Measurements from ENCODE around the gene CDADC1.
"Not testable (repeated sequence)": the region's sequence is repeated elsewhere in the genome, so short reads cannot be mapped to it uniquely, and the experiment has no call there.

Gene CDADC1

GRCh38 chr13:49279112-49279511 lies 31.4 kb downstream of the CDADC1 start:
- H3K4me1 Mint-ChIP-seq, result no peaks in the 10 kb centered on the region
- ATAC-seq (replicated peaks; ENCODE audit: extremely low read depth, poor library complexity, severe bottlenecking) (no peak), DNase-seq (ENCODE audit: low spot score in 2 of 2) (no peak)
- no peaks in the 10 kb centered on the region for H3K9me3 Mint-ChIP-seq
- no peaks in the 10 kb centered on the region for H3K27me3 Mint-ChIP-seq
- peaks cover 10% of the 10 kb centered on the region for H3K36me3 Mint-ChIP-seq (ENCODE audit: insufficient read depth)
- no peak overlapping the region for H3K4me3 Mint-ChIP-seq
- H3K27ac Mint-ChIP-seq (ENCODE audit: low read depth), result no peak overlapping the region

DNA sequence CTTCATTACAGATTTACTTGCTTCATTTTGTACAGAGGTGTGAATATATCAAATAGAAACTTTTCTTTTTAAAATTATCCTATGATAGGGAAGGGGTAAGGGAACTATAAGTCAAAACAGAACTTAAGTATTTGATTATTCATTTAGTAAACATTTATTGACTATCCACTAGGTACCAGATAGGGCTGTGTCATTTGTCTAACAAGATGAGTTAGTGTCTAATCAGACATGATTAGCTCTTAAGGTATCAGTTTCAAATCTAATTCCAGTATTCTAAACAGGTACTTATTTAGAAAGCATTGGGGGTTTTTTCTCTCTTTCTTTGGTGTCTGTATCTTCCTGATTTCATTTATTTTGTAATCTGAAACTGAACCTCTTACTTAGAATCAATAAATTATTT lies 32.2 kb downstream of the CDADC1 start:
- ATAC-seq (replicated peaks; ENCODE audit: extremely low read depth, poor library complexity, severe bottlenecking) (no peak), DNase-seq (ENCODE audit: low spot score in 2 of 2) (no peak)
- Mint-ChIP-seq H3K27ac (ENCODE audit: low read depth) (no peak overlapping the region), H3K4me1 (no peaks in the 10 kb centered on the region), H3K4me3 (no peak overlapping the region), H3K9me3 (no peaks in the 10 kb centered on the region), H3K27me3 (no peaks in the 10 kb centered on the region), H3K36me3 (ENCODE audit: insufficient read depth) (peaks cover 10% of the 10 kb centered on the region)

DNA sequence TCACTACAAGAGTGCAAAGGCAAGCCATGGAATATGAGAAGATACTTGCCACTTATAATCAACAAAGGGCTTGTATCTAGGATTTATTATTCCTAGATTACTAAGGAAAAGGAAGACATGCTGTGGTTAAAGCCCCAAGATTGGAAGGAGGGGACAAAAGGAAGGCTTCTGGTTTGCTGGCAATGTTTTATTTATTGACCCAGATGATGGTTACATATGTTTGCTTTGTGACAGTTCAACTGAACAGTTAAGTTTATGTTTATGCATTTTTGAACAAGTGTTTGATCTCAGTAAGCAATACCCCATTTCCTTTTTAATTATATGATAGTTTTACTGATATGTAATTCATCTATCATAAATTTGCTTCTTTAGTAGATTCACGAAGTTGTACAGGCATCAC lies 40.3 kb downstream of the CDADC1 start:
- Mint-ChIP-seq H3K27ac (ENCODE audit: low read depth) (no peak overlapping the region), H3K36me3 (ENCODE audit: insufficient read depth) (peaks cover 13% of the 10 kb centered on the region), H3K4me3 (no peak overlapping the region), H3K4me1 (no peaks in the 10 kb centered on the region), H3K9me3 (no peaks in the 10 kb centered on the region), H3K27me3 (no peaks in the 10 kb centered on the region)
- no peak for DNase-seq (ENCODE audit: low spot score in 2 of 2)
- ATAC-seq (replicated peaks; ENCODE audit: extremely low read depth, poor library complexity, severe bottlenecking), result no peak

- H3K4me3 Mint-ChIP-seq, result no peak overlapping the region
- H3K36me3 Mint-ChIP-seq (ENCODE audit: insufficient read depth), result peaks cover 13% of the 10 kb centered on the region
- no peaks in the 10 kb centered on the region for H3K4me1 Mint-ChIP-seq
- H3K27me3 Mint-ChIP-seq, result no peaks in the 10 kb centered on the region
- DNase-seq (ENCODE audit: low spot score in 2 of 2), result no peak
- no peaks in the 10 kb centered on the region for H3K9me3 Mint-ChIP-seq
- H3K27ac Mint-ChIP-seq (ENCODE audit: low read depth), result no peak overlapping the region
- no peak for ATAC-seq (replicated peaks; ENCODE audit: extremely low read depth, poor library complexity, severe bottlenecking)
These were observed 40.7 kb downstream of the CDADC1 start for GRCh38 chr13:49288458-49288857.

GRCh38 chr13:49292742-49293486 lies 45.2 kb downstream of the CDADC1 start:
- Mint-ChIP-seq H3K27ac (ENCODE audit: low read depth) (no peak overlapping the region), H3K9me3 (no peaks in the 10 kb centered on the region), H3K4me1 (no peaks in the 10 kb centered on the region), H3K27me3 (no peaks in the 10 kb centered on the region), H3K36me3 (ENCODE audit: insufficient read depth) (peaks cover 7% of the 10 kb centered on the region), H3K4me3 (no peak overlapping the region)
- DNase-seq (ENCODE audit: low spot score in 2 of 2), result no peak
- ATAC-seq (replicated peaks; ENCODE audit: extremely low read depth, poor library complexity, severe bottlenecking), result no peak

- not testable (repeated sequence) for H3K27ac Mint-ChIP-seq (ENCODE audit: low read depth); H3K36me3 Mint-ChIP-seq (ENCODE audit: insufficient read depth); H3K4me1 Mint-ChIP-seq; H3K4me3 Mint-ChIP-seq; ATAC-seq (replicated peaks; ENCODE audit: extremely low read depth, poor library complexity, severe bottlenecking); H3K9me3 Mint-ChIP-seq; DNase-seq (ENCODE audit: low spot score in 2 of 2); H3K27me3 Mint-ChIP-seq
These were observed 47.0 kb downstream of the CDADC1 start for GRCh38 chr13:49294723-49295122.

DNA sequence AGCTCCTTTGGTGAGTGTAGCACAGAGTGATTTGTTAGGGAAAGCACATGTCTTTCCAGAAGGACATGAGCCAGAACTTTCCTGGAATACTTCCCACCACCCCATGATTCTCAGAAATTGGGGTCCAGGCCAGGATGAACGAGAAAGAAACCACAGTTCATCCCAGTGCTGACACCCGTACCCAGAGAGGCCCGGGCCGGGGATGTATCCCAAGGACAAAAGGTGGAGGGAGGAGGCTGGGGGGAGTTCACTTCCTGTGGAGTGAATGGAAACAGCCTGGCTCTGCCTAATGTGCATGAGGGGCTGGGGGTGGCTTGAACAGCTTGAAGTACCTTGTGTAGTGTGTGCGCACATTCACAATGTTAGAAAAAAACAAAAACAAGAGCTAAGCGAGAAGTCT lies 47.5 kb downstream of the CDADC1 start:
- H3K36me3 Mint-ChIP-seq (ENCODE audit: insufficient read depth), result peaks cover 2% of the 10 kb centered on the region
- H3K4me1 Mint-ChIP-seq, result no peaks in the 10 kb centered on the region
- H3K4me3 Mint-ChIP-seq, result no peak overlapping the region
- DNase-seq (ENCODE audit: low spot score in 2 of 2) (no peak), ATAC-seq (replicated peaks; ENCODE audit: extremely low read depth, poor library complexity, severe bottlenecking) (no peak)
- H3K27me3 Mint-ChIP-seq, result no peaks in the 10 kb centered on the region
- no peak overlapping the region for H3K27ac Mint-ChIP-seq (ENCODE audit: low read depth)
- H3K9me3 Mint-ChIP-seq, result no peaks in the 10 kb centered on the region

GRCh38 chr13:49296659-49297058 lies 48.9 kb downstream of the CDADC1 start:
- no peaks in the 10 kb centered on the region for H3K9me3 Mint-ChIP-seq
- DNase-seq (ENCODE audit: low spot score in 2 of 2), result no peak
- H3K36me3 Mint-ChIP-seq (ENCODE audit: insufficient read depth), result peaks cover 2% of the 10 kb centered on the region
- no peak overlapping the region for H3K4me3 Mint-ChIP-seq
- peaks cover 6% of the 10 kb centered on the region for H3K4me1 Mint-ChIP-seq
- no peak for ATAC-seq (replicated peaks; ENCODE audit: extremely low read depth, poor library complexity, severe bottlenecking)
- H3K27ac Mint-ChIP-seq (ENCODE audit: low read depth), result no peak overlapping the region
- H3K27me3 Mint-ChIP-seq, result no peaks in the 10 kb centered on the region

GRCh38 chr13:49297338-49297737 lies 49.6 kb downstream of the CDADC1 start:
- Mint-ChIP-seq H3K4me3 (no peak overlapping the region), H3K27ac (ENCODE audit: low read depth) (no peak overlapping the region), H3K27me3 (no peaks in the 10 kb centered on the region), H3K4me1 (peaks cover 6% of the 10 kb centered on the region), H3K36me3 (ENCODE audit: insufficient read depth) (peaks cover 2% of the 10 kb centered on the region), H3K9me3 (no peaks in the 10 kb centered on the region)
- DNase-seq (ENCODE audit: low spot score in 2 of 2), result no peak
- ATAC-seq (replicated peaks; ENCODE audit: extremely low read depth, poor library complexity, severe bottlenecking), result no peak

- Mint-ChIP-seq H3K9me3 (no peaks in the 10 kb centered on the region), H3K4me1 (peaks cover 6% of the 10 kb centered on the region), H3K36me3 (ENCODE audit: insufficient read depth) (no peaks in the 10 kb centered on the region), H3K27me3 (no peaks in the 10 kb centered on the region), H3K4me3 (no peak overlapping the region), H3K27ac (ENCODE audit: low read depth) (no peak overlapping the region)
- ATAC-seq (replicated peaks; ENCODE audit: extremely low read depth, poor library complexity, severe bottlenecking), result no peak
- no peak for DNase-seq (ENCODE audit: low spot score in 2 of 2)
These were observed 50.7 kb downstream of the CDADC1 start for GRCh38 chr13:49298416-49298815.

DNA sequence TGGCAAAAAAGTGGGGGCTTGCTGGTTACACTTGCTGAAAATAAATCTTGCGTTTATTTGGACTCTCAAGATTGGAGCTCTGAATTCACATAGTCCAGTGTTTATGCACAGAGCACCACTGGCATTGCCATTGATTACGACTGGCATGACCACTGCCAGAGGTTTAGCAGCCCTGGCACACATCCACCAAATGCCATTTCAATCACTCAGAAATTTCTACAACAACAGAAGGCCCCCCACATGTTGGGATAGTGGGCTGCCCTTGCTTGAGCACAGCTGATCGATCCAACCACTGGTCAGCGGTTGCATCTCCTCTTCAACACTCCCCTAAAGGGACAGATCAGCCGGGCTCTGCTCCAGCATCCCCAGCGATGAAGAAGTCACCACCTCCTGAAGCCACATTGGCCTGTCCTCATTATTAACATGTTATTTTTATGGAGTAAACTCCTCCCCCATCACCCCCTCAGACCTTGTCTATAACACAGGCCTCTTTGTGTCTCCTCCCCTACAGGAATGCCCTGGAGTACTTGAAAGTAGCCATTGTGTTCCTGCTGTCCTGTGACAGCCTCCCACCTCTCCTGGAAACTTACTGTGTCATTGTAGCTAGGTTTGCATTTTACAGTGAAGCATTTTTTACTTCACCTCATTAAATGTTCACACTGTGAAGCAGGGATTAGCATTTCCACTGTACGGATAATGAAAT lies 51.3 kb downstream of the CDADC1 start:
- DNase-seq (ENCODE audit: low spot score in 2 of 2) (no peak), ATAC-seq (replicated peaks; ENCODE audit: extremely low read depth, poor library complexity, severe bottlenecking) (no peak)
- Mint-ChIP-seq H3K4me1 (peaks cover 6% of the 10 kb centered on the region), H3K4me3 (no peak overlapping the region), H3K36me3 (ENCODE audit: insufficient read depth) (no peaks in the 10 kb centered on the region), H3K9me3 (no peaks in the 10 kb centered on the region), H3K27me3 (no peaks in the 10 kb centered on the region), H3K27ac (ENCODE audit: low read depth) (no peak overlapping the region)

DNA sequence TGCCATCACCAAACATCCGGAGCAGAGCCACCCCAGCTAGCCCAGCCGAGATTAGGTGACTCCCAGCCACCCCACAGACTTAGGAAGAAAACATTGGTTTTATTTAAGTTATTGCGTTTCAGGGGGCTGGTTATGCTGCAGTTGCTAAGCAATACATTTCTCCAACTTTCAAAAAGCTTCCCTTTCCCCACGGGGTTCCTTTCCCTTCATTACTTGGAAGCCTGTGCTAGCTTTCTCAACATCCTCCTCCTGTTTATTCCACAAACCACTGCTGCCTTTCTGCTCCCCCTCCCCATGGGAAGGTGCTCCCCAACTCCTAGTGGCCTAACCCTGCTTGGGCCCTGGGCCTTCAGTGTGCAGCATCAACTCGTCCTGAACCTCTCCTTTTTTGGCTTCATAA lies 52.6 kb downstream of the CDADC1 start:
- Mint-ChIP-seq H3K27ac (ENCODE audit: low read depth) (no peak overlapping the region), H3K27me3 (no peaks in the 10 kb centered on the region), H3K9me3 (no peaks in the 10 kb centered on the region), H3K4me3 (no peak overlapping the region), H3K36me3 (ENCODE audit: insufficient read depth) (no peaks in the 10 kb centered on the region), H3K4me1 (peaks cover 6% of the 10 kb centered on the region)
- DNase-seq (ENCODE audit: low spot score in 2 of 2) (no peak), ATAC-seq (replicated peaks; ENCODE audit: extremely low read depth, poor library complexity, severe bottlenecking) (no peak)

Measured in central memory CD8-positive, alpha-beta T cell (primary cell).